Stimulated activated CD4-positive, alpha-beta T cell treated with anti-CD3 and anti-CD28 coated beads, TNF-alpha, amount 100 ng/mL, for 4 hours (primary cell): ENCODE data around the gene ZNF664.

Experiments
- DNase-seq, 3 experiments: peaks; one replicate each; pipeline ENCODE4 v3.0.0-alpha.2; 2020; ENCODE audit warnings: low read depth in 3 of 3

The ZNF664 gene

GRCh38 chr12:123958876-123959275 lies 14.1 kb upstream of the ZNF664 start:
- no peak for DNase-seq

GRCh38 chr12:123960029-123960735 lies 12.8 kb upstream of the ZNF664 start:
- DNase-seq: no peak

- DNase-seq: no peak
Observed at GRCh38 chr12:123960856-123961255, 12.2 kb upstream of the ZNF664 start.

- DNase-seq: no peak
Observed at GRCh38 chr12:123961585-123962345, 11.2 kb upstream of the ZNF664 start.

GRCh38 chr12:123962513-123962912 lies 10.5 kb upstream of the ZNF664 start:
- no peak for DNase-seq

- DNase-seq: no peak
Observed at GRCh38 chr12:123963821-123964220, 9.2 kb upstream of the ZNF664 start.

DNA sequence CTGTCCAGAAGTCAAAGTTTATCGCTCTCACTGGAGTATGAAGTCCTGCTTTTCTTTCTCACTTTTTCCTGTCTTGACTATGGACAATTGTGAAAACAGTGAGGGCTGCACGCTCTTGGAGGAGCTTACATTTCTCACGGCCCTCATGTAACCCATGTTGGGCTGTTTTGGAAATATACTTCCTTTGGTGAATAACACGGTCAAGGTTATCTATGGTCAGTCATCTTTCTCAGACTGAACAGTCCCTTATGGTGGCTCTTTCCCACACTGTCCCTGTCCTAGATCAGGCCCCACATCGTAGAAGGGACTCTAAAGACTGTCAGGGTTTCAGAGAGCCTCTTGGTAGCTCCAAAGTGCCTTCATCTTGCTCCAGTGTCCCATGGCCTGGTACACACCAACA lies 7.6 kb upstream of the ZNF664 start:
- no peak for DNase-seq

DNA sequence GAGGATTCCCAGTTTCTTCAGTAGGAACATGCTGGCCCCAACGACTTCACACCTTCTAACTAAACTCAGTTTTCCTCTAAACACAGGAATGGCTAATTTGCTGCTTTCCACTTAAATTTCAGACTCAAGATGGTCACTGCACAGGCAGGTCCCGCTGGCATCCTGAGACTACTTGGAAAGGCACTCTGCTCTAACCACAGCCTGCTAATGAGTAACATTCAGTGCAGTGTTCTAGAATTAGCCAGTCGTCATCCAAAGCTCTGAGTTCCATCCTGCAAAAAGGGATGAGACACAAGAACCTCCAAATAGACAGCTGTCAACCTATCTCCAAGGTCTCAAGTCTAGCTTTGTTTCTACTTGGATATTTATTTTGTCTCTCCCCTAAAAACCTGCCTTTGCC lies 6.4 kb upstream of the ZNF664 start:
- no peak for DNase-seq

DNA sequence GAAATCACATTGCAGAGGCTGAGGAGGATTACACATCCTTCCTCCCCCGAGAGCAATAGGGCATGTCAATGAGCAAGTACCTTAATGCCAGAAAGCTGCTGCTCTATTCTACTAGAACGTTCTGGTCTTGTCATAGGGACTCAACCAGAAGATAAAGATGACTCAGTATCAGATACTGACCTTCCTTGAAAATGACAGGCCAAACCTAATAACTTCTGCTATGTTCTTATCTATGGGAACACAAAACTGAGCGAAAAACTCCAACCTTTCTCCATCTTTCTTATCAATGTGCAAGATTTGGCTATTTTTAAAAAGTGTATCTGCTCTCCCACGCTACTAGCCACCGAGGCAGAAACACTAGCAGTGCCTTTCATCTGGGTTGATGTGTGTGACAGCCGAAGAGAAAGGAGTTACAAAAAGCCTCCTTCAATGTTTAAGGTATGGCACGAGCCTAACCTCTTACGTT lies 5.9 kb upstream of the ZNF664 start:
- no peak for DNase-seq

DNA sequence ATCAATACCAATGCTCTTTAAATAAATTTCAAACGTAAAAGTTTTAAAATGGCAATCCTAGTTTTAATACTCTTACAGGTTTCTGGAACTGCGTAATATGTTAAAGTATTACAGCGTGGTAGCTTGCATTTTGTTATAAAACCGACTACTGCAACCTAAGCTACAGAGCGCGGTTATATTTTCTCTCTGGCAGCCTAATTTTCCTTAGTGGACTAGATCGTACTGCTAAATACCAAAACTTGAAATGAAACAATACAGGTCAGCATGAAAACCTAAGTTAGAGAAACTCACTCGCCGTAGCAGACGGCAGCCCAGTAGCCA lies 1.6 kb upstream of the ZNF664 start:
- no peak for DNase-seq

- peak in 2 of 3 experiments; percentile 8 to 14 for DNase-seq
Observed at GRCh38 chr12:123971770-123972456, 1.1 kb upstream of the ZNF664 start.

GRCh38 chr12:123973552-123974341 lies 732 bp downstream of the ZNF664 start:
- peak in 1 of 3 experiments; percentile 26 for DNase-seq

DNA sequence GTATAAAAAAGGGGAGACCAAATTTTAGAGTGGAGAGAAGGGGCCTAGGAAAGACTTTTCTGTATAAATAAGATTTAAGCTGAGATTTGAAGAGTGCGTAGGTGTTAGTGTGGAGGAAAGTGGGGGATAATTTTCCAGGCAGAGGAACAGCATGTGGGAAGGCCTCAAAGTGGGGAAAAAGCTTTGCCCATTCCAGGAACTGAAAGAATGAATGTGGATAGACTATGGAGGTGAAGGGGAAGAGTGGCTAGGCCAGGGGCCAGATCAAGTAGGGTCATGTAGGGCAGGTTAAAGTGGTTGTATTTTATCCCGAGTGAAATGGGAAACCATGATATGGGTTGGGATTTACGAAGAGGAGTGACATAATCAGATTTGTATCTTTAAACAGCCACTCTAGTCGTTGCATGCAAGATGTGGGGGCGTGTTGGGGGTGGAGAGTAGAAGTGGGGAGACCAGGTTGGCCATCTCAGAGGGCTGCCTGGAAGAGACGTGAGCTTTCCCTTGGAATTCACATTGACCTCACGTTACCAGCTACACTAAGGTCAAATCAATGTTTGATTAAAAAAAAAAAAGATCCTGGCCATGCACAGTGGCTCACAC lies 3.3 kb downstream of the ZNF664 start:
- DNase-seq: no peak

GRCh38 chr12:123979566-123979965 lies 6.6 kb downstream of the ZNF664 start:
- DNase-seq: no peak

DNA sequence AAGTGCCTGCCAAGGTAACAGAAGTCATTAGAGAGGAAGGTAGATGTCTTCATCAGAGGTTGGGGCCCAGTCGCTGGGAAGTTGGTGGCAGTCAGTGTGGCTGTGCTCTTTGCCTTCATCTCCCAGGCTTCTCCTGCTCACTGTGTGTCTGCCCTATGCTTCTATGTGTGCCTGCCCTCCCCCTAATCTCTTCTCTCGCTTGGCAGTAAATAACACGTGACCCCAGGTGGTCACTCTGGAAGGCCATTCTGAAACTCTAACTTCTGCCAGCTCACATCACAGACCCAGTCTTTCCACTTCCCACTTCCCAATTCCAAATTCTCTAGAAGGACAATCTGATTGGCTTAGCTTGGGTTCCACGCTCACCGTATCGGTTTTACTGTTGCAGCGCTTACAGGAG lies 9.3 kb downstream of the ZNF664 start:
- DNase-seq: no peak

GRCh38 chr12:123983822-123984485 lies 10.9 kb downstream of the ZNF664 start:
- DNase-seq: peak in 1 of 3 experiments; percentile 14

- no peak for DNase-seq
Observed at GRCh38 chr12:123984903-123985302, 11.9 kb downstream of the ZNF664 start.

- DNase-seq: no peak
Observed at GRCh38 chr12:123986374-123986965, 13.5 kb downstream of the ZNF664 start.

- no peak for DNase-seq
Observed at GRCh38 chr12:123987022-123987421, 14.0 kb downstream of the ZNF664 start.

DNA sequence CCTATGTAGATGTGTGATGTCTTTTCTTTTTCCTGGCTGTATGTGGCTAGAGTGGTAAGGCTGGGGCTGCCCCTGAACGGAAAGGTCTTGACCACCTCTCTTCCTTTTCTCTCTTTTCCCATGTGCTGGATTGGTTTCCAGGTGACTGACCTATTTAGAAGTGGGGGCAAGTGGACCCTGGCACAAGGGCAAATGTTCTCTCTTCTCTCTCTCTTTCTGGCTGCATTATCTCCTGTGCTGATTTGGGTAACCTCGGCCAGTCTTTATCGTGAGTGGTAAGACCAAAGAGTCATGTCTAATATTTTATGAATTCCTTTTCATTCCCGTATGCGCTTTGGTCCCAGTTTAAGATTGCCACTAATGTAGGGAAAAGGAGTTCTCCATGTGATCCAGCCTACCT lies 16.2 kb downstream of the ZNF664 start:
- no peak for DNase-seq

DNA sequence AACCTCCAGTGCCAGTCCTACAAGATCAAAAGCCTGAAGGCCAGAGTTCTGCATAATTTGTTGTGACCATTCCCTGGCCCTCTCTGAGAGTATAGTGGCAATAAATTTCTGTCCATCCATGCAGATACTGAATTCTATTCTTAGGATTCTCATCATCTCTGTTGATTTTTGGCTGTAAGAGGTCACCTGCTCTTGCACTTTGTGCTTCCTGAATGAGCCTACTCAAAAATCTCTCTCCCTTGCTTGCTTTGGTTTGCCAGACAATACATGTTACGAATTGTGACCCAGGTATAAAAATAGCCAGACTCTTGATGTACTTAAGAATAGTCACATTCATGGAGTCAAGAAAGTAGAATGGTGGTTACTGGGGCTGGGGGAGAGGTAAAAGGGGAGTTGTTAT lies 16.7 kb downstream of the ZNF664 start:
- DNase-seq: no peak
